Adrenal gland (tissue), 12 donors: ENCODE results near the gene SLC6A18. TPM values are rescaled to one million over a fixed set of nuclear protein-coding genes. Genes with fewer than 3 reads are reported as not detected.
A peak's percentile ranks its signal among the peaks of the same experiment; 100 is the strongest.

Experiments
- DNase-seq, 7 donors: peaks; one replicate each; pipeline ENCODE4 v3.0.0-alpha.2; 2019 to 2020
- H3K27ac ChIP-seq, 5 donors: fragments of 200-600 bp; sonication (generic) in 4 of 5; 1 replicate in 3 of 5; 2 replicates in 2 of 5; pipeline versions ENCODE4 v1.5.1 to v1.8.0; 2016 to 2020; ENCODE audit warnings: mild to moderate bottlenecking in 1 of 5
- H3K27me3 ChIP-seq: fragments of 200-600 bp; 2 replicates; pipeline ENCODE4 v1.8.0; 2021
- H3K36me3 ChIP-seq, 2 donors: fragments of 200-600 bp; replicated peaks in 1 of 2; 1 replicate in 1 of 2; 2 replicates in 1 of 2; pipeline versions ENCODE4 v1.5.1 to v1.8.0; 2018 to 2022
- H3K4me1 ChIP-seq, 2 donors: fragments of 200-600 bp; replicated peaks in 1 of 2; 1 replicate in 1 of 2; 2 replicates in 1 of 2; pipeline versions ENCODE4 v1.5.1 to v1.8.0; 2018 to 2021
- H3K4me3 ChIP-seq, 4 donors: fragments of 200-600 bp; sonication (generic) in 3 of 4; one replicate each; pipeline ENCODE4 v1.5.1; 2016 to 2018
- H3K9me3 ChIP-seq, 3 donors: fragments of 200-600 bp; sonication (generic) in 1 of 3; replicated peaks in 1 of 3; 1 replicate in 2 of 3; 2 replicates in 1 of 3; pipeline versions ENCODE4 v1.5.1 to v1.8.0; 2016 to 2021
- POLR2A ChIP-seq, 2 donors: fragments of 450-650 bp; IDR thresholded peaks; one replicate each; pipeline ENCODE4 v1.6.1; 2017; ENCODE audit warnings: antibody characterized with exemption in 2 of 2, mild to moderate bottlenecking in 2 of 2, moderate library complexity in 1 of 2
- WGBS, 4 donors: extraction: QIAGEN DNeasy Blood & Tissue Kit in 2 of 4; methylation state at CpG; one replicate each; pipeline versions ENCODE4 v1.1.5 to v1.1.7; 2013 to 2017; 5-methylcytosine and 5-hydroxymethylcytosine counted together
- intact Hi-C, 2 donors: fragments of 100-400 bp; cut with DNase I; formaldehyde crosslinking; loops; one replicate each; pipeline versions ENCODE4 v1.14.1 to v1.15.0; 2022 to 2023
- polyA plus RNA-seq, 3 donors: library from polyadenylated mRNA; stranded (reverse); fragments of 200-250 nt in 2 of 3; fragments of 350-450 nt in 1 of 3; fragmentation: Illumina TruSeq in 1 of 3; extraction: RNeasy Lipid Tissue Mini Kit (QIAGEN cat#74804) in 1 of 3; gene quantifications; one replicate each; pipeline ENCODE4 v1.2.3, GENCODE V29; 2013 to 2014
- total RNA-seq, 9 donors: library from RNA; depleted of rRNA in 4 of 9; stranded (reverse); fragments of >200 nt in 4 of 9; fragments of 120-200 nt in 1 of 9; fragmentation: NEBNext Ultra II Directional in 1 of 9; extraction: Animal tissue kit (Norgen Biotek cat#: 25700) in 1 of 9; gene quantifications; one replicate each; pipeline versions ENCODE4 v1.1.0 to v1.2.4, GENCODE V29; 2013 to 2023
- TF ChIP-seq, protein P1 (sequence below), 6 experiments: fragments of 450-650 bp in 4 of 6; fragments of 200-600 bp in 2 of 6; sonication (generic) in 1 of 6; IDR thresholded peaks; 1 replicate in 5 of 6; 2 replicates in 1 of 6; pipeline versions ENCODE4 v1.5.1 to v1.8.0; 2016 to 2021; ENCODE audit warnings: antibody characterized with exemption in 6 of 6, mild to moderate bottlenecking in 2 of 6, moderate library complexity in 1 of 6
- donor health status: healthy with polysubstance abuse.
- donor health status: Bipolar disorder and iron deficiency.
- donor health status: DM: yes; HTN: yes; CAD: no.
- donor health status: DM: no; HTN: no; CAD: no.
- donor health status: DM: no; HTN: no; CAD: no.
- donor health status: DM: yes; HTN: yes; CAD: no.

The SLC6A18 gene
- total and polyA plus RNA-seq, 12 donors = not detected

GRCh38 chr5:1185629-1186350 lies 39.4 kb upstream of the SLC6A18 start:
- peaks cover 16% of the 10 kb centered on the region for H3K27me3 ChIP-seq
- H3K36me3 ChIP-seq = no peaks in the 10 kb centered on the region
- intact Hi-C loops = no loop called here
- TF ChIP-seq, protein P1, sequence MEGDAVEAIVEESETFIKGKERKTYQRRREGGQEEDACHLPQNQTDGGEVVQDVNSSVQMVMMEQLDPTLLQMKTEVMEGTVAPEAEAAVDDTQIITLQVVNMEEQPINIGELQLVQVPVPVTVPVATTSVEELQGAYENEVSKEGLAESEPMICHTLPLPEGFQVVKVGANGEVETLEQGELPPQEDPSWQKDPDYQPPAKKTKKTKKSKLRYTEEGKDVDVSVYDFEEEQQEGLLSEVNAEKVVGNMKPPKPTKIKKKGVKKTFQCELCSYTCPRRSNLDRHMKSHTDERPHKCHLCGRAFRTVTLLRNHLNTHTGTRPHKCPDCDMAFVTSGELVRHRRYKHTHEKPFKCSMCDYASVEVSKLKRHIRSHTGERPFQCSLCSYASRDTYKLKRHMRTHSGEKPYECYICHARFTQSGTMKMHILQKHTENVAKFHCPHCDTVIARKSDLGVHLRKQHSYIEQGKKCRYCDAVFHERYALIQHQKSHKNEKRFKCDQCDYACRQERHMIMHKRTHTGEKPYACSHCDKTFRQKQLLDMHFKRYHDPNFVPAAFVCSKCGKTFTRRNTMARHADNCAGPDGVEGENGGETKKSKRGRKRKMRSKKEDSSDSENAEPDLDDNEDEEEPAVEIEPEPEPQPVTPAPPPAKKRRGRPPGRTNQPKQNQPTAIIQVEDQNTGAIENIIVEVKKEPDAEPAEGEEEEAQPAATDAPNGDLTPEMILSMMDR (IDR thresholded peaks at IDR 0.05) = no peak
- TF ChIP-seq POLR2A (IDR thresholded peaks at IDR 0.05) = no peak
- 55 to 75% (median 61%) methylated on average over 5 to 12 of the region's 12 CpGs for WGBS, 4 donors
- peak in 1 of 7 donors; percentile 10 for DNase-seq
- H3K4me1 ChIP-seq = peaks cover 0 to 5% of the 10 kb centered on the region in 2 donors
- H3K9me3 ChIP-seq = no peaks in the 10 kb centered on the region
- no peak overlapping the region for H3K27ac ChIP-seq
- H3K4me3 ChIP-seq = no peak overlapping the region

DNA sequence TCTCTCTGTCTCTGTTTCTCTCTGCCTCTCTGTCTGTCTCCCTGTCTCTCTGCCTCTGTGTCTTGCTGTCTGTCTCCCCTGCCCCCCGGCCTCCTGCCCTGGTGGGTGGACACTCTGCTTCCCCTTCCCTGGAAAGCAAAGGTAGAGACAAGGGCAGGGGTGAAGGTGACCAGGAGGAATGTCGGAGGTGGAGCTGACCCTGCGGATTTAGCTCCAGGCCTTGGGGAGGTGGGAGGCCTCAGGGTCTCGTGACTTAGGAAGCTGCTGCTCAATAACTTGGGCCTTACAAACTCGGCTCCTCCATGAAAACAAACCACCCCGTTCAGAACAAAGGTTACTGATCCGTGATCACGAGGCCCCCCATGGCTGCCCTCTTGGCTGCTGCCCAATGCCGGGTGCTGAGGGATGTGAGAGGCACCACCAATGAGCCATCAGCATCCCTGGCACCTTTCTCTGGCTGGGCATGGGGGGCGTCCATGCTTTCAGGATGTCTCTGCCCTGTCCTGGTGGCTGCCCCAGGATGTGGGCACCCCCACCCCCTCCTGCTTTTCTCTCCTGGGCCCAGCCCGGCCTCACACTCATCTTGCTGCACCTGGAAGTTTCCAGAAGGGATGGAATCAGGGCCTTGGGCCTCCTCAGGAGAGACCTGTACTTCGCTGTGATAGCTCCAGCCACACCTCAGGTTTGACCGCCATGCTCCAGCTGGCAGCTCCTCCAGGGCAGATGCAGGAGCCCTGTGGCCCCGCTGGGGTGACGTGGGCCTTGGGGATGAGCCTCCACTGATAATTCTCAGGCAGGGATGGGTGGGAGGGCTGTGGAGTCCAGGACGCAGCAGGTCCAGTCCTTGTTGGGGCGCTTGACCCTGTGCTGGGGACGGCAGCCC lies 38.6 kb upstream of the SLC6A18 start:
- Histone ChIP-seq H3K4me3 (no peak overlapping the region), H3K27ac (no peak overlapping the region), H3K4me1 (peaks cover 0 to 3% of the 10 kb centered on the region in 2 donors), H3K9me3 (no peaks in the 10 kb centered on the region), H3K36me3 (no peaks in the 10 kb centered on the region), H3K27me3 (peaks cover 17% of the 10 kb centered on the region)
- WGBS, 4 donors = 59 to 77% (median 64%) methylated on average over 5 to 18 of the region's 18 CpGs
- no peak for TF ChIP-seq POLR2A (IDR thresholded peaks at IDR 0.05)
- TF ChIP-seq, protein P1 (IDR thresholded peaks at IDR 0.05) = no peak
- peak in 1 of 7 donors; percentile 12 for DNase-seq
- intact Hi-C loops = no loop called here

DNA sequence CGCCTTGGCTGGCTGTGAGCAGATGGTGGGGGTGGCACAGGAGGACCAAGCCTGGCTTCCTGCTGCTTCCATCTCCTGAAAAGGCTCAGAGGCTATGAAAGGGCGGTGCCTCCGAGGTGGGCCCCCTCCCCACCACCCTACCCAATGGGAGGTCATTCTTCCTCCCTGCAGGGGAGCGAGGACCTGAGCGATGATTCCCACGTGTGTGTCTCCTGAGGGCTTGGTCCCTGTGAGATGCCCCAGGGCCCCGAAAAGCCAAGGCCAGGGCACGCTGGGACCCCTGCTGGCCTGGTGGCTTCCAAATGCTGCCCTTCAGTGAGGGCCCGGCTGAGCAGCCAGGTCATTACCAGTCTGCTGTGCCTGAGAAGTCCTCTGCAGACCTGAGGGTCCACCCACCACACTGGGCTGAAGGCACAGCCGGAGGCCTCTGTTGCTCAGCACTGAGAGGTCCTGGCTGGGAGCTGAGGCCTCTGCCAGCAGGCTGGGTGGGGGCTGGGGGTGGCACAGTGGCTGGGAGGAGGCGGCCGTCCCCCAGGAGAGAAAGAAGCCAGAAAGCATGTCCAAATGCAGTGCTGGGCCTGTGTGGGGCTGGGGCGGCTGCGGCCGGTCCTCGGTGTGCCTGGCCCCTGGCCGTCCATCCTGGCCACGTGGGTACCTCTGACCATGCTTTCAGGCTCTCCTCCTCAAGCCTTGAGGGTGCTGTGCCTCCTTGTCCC lies 37.8 kb upstream of the SLC6A18 start:
- Histone ChIP-seq H3K27ac (no peak overlapping the region), H3K27me3 (peaks cover 17% of the 10 kb centered on the region), H3K4me3 (no peak overlapping the region), H3K36me3 (no peaks in the 10 kb centered on the region), H3K9me3 (no peaks in the 10 kb centered on the region), H3K4me1 (no peaks in the 10 kb centered on the region)
- 63 to 86% (median 80%) methylated on average over 5 to 18 of the region's 18 CpGs for WGBS, 4 donors
- DNase-seq = peak in 1 of 7 donors; percentile 8
- no peak for TF ChIP-seq POLR2A (IDR thresholded peaks at IDR 0.05)
- TF ChIP-seq, protein P1 (IDR thresholded peaks at IDR 0.05) = no peak
- intact Hi-C loops = no loop called here

GRCh38 chr5:1187950-1188334 lies 37.2 kb upstream of the SLC6A18 start:
- TF ChIP-seq, protein P1 (IDR thresholded peaks at IDR 0.05) = no peak
- TF ChIP-seq POLR2A (IDR thresholded peaks at IDR 0.05) = no peak
- H3K9me3 ChIP-seq = no peaks in the 10 kb centered on the region
- 71 to 91% (median 87%) methylated on average over 6 to 8 of the region's 8 CpGs for WGBS, 4 donors
- H3K36me3 ChIP-seq = no peaks in the 10 kb centered on the region
- H3K4me3 ChIP-seq = no peak overlapping the region
- H3K27ac ChIP-seq = no peak overlapping the region
- H3K27me3 ChIP-seq = peaks cover 17% of the 10 kb centered on the region
- intact Hi-C loops = no loop called here
- no peaks in the 10 kb centered on the region for H3K4me1 ChIP-seq
- DNase-seq = no peak
